GM19463 (cell line): ENCODE results near the gene KRTAP10-12.

Experiments
- ATAC-seq: cut with Tn5 transposase; IDR thresholded peaks from one replicate; pipeline ENCODE4 v1.9.1; 2021; ENCODE audit warnings: mild to moderate bottlenecking, moderate library complexity; ENCODE audit not compliant: unreplicated experiment

Gene KRTAP10-12

GRCh38 chr21:44730951-44731579, 34.1 kb downstream of the KRTAP10-12 start:
- ATAC-seq: no peak

DNA sequence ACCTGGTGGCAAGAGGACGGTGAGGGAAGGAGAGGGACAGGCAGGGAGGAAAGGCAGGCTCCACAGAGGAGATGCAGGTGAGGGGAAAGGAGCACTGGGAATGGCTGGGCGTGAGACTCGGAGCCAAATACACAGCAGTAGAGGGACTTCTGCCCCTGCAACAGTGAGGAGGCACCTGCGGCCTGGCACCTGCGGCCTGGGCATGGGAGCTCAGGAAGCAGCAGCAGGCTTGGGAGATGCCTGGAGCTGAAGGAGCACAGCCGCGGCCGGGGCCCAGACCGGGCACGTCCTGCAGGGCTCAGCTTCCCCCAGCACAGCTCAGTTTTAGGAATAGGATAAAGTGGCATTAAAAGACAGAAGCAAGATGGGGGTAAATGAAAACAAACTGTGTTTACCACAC, 35.3 kb downstream of the KRTAP10-12 start:
- ATAC-seq: no peak

DNA sequence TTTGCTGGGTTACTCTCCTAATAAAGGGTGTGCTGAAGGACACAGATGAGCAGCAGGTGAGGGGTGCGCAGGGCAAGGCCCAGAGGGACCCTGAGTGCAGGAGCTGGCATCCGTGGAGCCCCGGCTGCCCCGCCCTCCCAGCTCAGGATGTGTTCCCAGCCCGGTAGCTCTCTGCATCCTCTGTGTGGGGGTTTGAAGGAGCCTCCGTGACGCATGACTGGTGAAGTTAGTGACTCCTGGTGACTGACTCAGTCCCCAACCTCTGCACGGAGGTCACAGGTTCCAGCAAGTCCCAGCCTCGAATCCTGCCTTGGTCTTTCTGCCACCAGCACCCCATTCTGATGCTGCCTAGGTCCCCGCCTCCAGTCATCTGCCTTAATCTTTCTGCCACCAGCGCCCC, 36.0 kb downstream of the KRTAP10-12 start:
- no peak for ATAC-seq

- no peak for ATAC-seq
Measured at GRCh38 chr21:44734026-44734745, 37.2 kb downstream of the KRTAP10-12 start.

DNA sequence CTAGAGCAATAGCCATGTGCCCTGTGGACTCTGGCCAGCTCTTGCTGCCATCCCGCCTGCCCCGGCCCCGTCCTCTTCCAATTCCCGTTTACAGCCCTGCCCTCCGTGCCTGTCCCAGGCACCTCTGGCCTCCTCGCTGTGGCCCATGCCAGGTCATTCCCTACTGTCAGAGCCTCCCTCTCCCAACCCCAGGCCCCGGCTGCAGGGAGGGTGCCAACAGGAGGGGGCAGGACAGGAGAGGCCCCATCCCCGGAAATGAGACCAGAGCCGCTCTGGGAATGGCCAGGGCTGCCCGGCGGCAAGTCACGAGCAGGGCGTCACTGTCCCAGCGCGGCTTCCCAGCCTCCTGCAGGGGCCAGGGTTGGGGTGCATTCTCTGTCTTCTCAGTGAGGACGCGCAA, 37.9 kb downstream of the KRTAP10-12 start:
- no peak for ATAC-seq

DNA sequence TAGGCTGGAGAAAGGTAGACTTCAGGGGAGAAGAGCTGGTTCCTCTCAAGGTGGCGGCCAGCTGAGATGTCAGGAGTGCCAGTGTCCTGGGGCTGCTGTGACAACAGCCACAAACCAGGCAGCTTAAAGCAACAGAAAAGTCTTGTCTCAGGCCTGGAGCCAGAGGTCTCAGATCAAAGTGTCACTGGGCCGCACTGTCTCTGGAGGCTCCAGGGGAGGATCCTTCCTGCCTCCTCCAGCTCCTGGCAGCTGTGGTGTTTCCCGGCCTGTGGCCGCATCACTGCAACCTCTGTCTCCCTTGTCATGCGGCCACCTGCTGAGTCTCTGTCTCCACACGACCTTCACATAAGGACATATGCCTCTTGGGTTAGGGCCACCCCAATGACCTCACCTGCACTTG, 38.8 kb downstream of the KRTAP10-12 start:
- ATAC-seq: no peak

- no peak for ATAC-seq
Measured at GRCh38 chr21:44736291-44737004, 39.5 kb downstream of the KRTAP10-12 start.

DNA sequence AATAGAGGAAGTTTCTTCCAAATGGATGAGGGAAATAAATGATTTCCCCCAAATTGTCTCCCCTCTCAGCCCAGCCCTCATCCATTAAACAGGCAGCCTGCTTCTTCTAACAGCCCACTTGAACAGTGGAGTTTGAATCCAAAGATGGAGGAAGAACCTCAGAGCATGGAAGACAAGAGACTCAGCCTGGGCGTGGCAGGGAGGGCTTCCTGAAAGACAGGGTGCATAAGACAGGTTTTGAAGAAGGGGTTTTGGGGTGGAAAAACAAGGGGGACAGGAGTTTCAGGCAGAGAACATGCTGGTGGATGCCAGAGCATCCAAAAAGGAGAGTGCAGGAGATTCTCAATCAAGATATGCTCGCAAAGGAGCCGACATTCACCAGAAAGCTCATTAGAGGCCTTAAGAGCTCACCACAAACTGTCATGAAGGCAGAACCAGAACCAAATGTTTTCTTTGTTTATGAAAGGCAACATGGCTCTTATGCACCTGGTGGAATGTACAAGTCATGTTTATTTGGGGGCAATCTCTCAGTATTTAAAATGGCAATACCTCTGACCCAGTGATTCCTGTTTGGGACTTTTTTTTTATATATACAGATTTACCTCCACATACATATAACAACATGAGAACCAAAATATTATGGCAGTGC, 40.9 kb downstream of the KRTAP10-12 start:
- ATAC-seq: no peak

GRCh38 chr21:44738621-44739020, 41.6 kb downstream of the KRTAP10-12 start:
- ATAC-seq: no peak

GRCh38 chr21:44739316-44739715, 42.3 kb downstream of the KRTAP10-12 start:
- no peak for ATAC-seq

DNA sequence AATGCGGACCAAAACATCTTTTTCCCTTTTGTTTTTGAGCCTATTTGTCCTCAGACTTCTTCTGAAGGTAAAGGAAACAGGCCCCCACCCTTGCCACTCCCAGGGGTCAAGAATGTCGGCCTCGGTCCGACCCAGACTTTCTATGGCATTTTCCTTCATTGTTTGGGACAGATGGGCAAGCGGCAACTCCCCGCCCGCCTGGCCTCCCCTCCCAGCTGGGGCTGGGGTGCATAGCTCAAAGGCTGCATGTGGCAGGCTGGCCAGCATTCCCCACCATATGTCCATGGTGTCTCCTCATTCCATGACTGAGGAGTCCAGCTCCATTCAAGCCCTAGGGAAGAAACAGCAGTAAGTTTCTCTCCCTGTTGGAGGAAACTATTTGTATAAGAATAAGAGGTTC, 43.8 kb downstream of the KRTAP10-12 start:
- ATAC-seq: no peak

DNA sequence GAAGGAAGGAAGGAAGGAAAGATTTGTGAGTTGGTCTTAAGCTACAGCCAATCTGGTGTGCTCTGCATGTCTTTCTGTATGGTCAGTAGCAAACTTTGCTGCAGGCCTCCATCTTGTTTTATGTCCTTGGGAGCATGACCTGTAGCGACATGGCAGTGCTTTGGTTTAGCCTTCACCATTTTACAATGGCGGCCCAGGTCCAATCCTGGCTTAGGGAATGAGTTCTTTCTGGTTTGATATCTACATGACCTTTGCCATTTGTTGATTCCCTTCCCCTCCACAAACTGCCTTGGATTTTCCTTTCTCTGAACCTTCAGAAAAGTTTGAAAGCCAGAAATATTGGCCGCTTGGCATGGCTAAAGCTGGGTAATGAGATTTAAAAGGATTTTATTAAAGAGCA, 44.9 kb downstream of the KRTAP10-12 start:
- ATAC-seq: no peak

DNA sequence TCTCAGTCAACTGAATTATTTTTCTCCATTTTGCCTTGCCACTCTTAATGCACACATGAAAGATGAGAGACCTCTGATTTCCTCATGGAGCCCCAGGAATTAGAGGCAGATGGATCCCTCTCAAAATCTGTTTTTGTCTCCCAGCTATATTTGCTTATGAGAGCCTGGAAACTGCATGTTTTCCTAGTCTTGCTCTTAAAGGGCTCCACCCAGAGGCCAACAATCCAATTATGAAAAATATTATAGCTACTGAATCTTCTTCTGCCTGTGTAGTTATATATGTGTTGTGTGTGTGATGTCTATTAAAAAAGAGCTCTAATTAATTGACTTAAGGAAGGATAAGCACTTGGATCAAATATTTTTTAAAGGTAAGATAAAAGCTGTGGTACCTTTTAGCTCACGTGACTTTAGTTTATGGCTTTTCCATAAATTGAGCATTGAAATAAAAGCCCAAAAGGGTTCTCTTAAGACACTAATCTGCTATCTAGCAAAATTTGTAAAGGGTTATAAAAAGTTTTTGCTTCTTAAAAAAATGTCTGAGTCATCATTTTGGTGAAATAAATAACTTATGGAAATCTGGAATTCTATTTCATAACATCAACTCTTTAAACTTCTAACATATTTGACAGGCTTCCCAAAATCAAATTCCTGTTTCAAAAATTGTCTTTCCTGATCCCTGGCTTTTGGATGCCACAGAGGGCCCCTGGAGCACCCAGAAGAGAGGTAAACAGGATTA, 45.6 kb downstream of the KRTAP10-12 start:
- no peak for ATAC-seq
